Measurements from ENCODE around the gene PDAP1.
A peak's percentile ranks its signal among the peaks of the same experiment; 100 is the strongest.
"Not testable (repeated sequence)": the region's sequence is repeated elsewhere in the genome, so short reads cannot be mapped to it uniquely, and the experiment has no call there.

The PDAP1 gene

DNA sequence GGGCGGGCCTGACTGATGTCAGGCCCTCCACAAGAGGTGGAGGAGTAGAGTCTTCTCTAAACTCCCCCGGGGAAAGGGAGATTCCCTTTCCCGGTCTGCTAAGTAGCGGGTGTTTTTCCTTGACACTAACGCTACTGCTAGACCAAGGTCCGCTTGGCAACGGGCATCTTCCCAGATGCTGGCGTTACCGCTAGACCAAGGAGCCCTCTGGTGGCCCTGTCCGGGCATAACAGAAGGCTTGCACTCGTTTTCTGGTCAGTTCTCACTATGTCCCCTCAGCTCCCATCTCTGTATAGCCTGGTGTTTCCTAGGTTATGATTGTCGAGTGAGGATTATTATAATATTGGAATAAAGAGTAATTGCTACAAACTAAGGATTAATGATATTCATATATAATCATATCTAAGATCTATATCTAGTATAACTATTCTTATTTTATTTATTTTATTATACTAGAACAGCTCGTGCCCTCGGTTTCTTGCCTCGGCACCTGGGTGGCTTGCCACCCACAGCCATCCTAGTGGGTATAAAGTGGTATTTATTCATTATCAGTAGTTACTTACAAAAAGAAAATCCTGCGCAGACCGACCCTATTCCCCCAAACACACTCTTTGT lies 7.2 kb upstream of the PDAP1 start:
- Mint-ChIP-seq H3K4me1 (peaks cover 13% of the 10 kb centered on the region), H3K36me3 (peaks cover 62% of the 10 kb centered on the region)
- CTCF ChIA-PET, result interaction anchor here (0.7 to 1.3 kb wide), 3 partner anchors 9 to 144 kb away, joined by 3 to 4 read pairs (median 3); no protein-coding TSS in a partner anchor
- not testable (repeated sequence) for H3K4me3 Mint-ChIP-seq, H3K9me3 Mint-ChIP-seq, H3K27me3 Mint-ChIP-seq, H3K27ac Mint-ChIP-seq
- peak; percentile 41 for DNase-seq

DNA sequence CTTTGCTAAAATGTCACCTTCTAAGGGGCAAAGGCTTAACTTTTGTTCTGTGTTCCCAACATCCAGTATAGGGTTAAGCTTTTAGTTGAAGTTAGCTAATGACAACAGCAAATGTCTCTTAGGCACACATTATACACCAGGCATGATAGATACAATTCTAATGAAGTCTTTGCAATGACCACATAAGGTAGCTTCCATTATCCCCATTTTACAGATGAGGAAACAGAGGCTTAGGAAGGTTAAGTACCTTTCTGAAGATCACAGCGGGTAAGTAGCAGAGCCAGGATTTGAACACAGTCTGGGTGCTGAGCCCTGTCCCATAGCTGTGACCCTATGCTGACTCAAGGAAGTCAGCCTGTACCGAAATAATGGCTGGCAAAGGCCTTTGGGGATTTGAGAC lies 2.2 kb upstream of the PDAP1 start:
- peaks cover 42% of the 10 kb centered on the region for H3K4me1 Mint-ChIP-seq
- no peaks in the 10 kb centered on the region for H3K9me3 Mint-ChIP-seq
- CTCF ChIA-PET, result no interaction called here
- no peaks in the 10 kb centered on the region for H3K27me3 Mint-ChIP-seq
- peaks cover 42% of the 10 kb centered on the region for H3K36me3 Mint-ChIP-seq
- H3K27ac Mint-ChIP-seq, result peak overlapping the region; percentile 81
- H3K4me3 Mint-ChIP-seq, result peak overlapping the region; percentile 89
- DNase-seq, result no peak

DNA sequence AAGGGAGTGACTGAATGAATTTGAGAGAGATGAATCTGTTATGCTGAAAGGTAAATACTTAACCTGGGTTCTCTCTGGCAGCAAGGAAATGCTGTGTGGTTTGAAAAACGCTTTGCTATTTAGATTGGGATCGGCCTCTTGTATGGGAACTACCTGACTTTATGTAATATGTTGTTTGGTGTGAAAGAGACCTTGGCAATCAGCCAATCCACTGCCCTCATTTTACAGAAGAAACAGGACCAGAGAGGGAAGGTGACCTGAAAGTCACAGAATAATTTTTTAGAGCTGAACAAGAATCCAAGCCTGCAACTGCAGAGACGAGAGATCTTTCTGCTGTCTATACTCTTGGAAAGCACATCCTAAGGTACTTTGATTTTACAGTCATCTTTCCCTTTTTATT lies 1.4 kb upstream of the PDAP1 start:
- Mint-ChIP-seq H3K27me3 (no peaks in the 10 kb centered on the region), H3K36me3 (peaks cover 34% of the 10 kb centered on the region), H3K4me3 (peak overlapping the region; percentile 89), H3K27ac (peak overlapping the region; percentile 92), H3K9me3 (no peaks in the 10 kb centered on the region), H3K4me1 (peaks cover 46% of the 10 kb centered on the region)
- no peak for DNase-seq
- CTCF ChIA-PET, result no interaction called here

DNA sequence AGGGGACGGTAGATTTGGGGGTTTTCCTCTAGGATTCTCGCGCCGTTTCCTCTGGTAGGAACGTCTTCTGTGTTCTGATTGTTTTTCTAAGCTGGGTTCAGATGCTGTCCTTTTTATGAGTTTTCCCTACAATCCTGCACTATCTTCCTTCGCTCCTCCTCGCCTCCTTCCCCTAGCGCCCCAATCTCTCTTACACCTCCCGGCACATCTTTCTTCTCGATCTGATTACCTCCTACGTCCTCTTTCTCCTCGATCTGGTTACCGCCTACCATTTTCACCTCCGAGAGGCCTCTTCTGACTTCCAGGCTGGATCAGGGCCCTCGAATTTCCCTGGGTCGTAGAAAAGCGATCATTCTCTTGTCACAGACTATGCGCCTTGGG lies 785 bp upstream of the PDAP1 start:
- Mint-ChIP-seq H3K36me3 (peaks cover 31% of the 10 kb centered on the region), H3K4me1 (peaks cover 49% of the 10 kb centered on the region), H3K27me3 (no peaks in the 10 kb centered on the region), H3K4me3 (peak overlapping the region; percentile 89), H3K27ac (peak overlapping the region; percentile 92), H3K9me3 (no peaks in the 10 kb centered on the region)
- CTCF ChIA-PET, result no interaction called here
- no peak for DNase-seq

GRCh38 chr7:99407872-99408378 lies 472 bp downstream of the PDAP1 start:
- peak; percentile 55 for DNase-seq
- no peaks in the 10 kb centered on the region for H3K27me3 Mint-ChIP-seq
- H3K4me1 Mint-ChIP-seq, result peaks cover 48% of the 10 kb centered on the region
- H3K27ac Mint-ChIP-seq, result peak overlapping the region; percentile 92
- H3K4me3 Mint-ChIP-seq, result peak overlapping the region; percentile 89
- peaks cover 37% of the 10 kb centered on the region for H3K36me3 Mint-ChIP-seq
- CTCF ChIA-PET, result interaction anchor here (0.9 to 1.3 kb wide), 3 partner anchors 21 to 94 kb away, joined by 3 to 7 read pairs (median 3); no protein-coding TSS in a partner anchor
- H3K9me3 Mint-ChIP-seq, result no peaks in the 10 kb centered on the region

DNA sequence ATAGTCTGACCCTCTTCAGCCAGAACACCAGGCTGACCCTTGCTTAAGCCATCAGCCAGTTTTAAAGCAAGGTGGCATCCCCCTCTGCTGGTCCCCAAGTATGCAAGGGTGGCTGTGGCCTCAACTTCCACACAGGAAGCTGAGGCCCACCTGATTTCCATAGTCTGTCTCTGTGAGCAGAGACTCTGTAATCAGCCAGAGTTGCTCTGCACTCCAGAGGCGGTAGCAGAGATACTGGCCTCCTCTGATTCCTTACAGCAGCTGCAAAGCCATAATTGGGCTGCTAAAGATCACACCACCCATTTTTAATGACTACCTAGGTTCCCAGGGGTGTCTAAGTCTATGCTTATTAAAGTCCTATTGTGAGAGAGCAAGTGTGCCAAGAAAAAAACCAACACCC lies 1.8 kb downstream of the PDAP1 start:
- no peaks in the 10 kb centered on the region for H3K9me3 Mint-ChIP-seq
- H3K36me3 Mint-ChIP-seq, result peaks cover 34% of the 10 kb centered on the region
- peaks cover 46% of the 10 kb centered on the region for H3K4me1 Mint-ChIP-seq
- peak overlapping the region; percentile 89 for H3K4me3 Mint-ChIP-seq
- CTCF ChIA-PET, result interaction anchor here (0.8 to 1.1 kb wide), 3 partner anchors 9 to 29 kb away, joined by 3 to 4 read pairs (median 3); no protein-coding TSS in a partner anchor
- no peaks in the 10 kb centered on the region for H3K27me3 Mint-ChIP-seq
- no peak for DNase-seq
- peak overlapping the region; percentile 75 for H3K27ac Mint-ChIP-seq

- Mint-ChIP-seq H3K27ac (peak overlapping the region; percentile 75), H3K4me3 (no peak overlapping the region), H3K27me3 (no peaks in the 10 kb centered on the region), H3K36me3 (peaks cover 35% of the 10 kb centered on the region), H3K4me1 (peaks cover 32% of the 10 kb centered on the region), H3K9me3 (no peaks in the 10 kb centered on the region)
- CTCF ChIA-PET, result interaction anchor here (0.6 kb wide), 1 partner anchor 704 kb away, joined by 3 read pairs; no protein-coding TSS in a partner anchor
- DNase-seq, result no peak
Measured at GRCh38 chr7:99404977-99405320, 3.4 kb downstream of the PDAP1 start.

- DNase-seq, result no peak
- H3K9me3 Mint-ChIP-seq, result no peaks in the 10 kb centered on the region
- H3K4me1 Mint-ChIP-seq, result peaks cover 28% of the 10 kb centered on the region
- CTCF ChIA-PET, result interaction anchor here (1.4 kb wide), 1 partner anchor 9 kb away, joined by 4 read pairs; no protein-coding TSS in a partner anchor
- peaks cover 39% of the 10 kb centered on the region for H3K36me3 Mint-ChIP-seq
- no peak overlapping the region for H3K27ac Mint-ChIP-seq
- no peaks in the 10 kb centered on the region for H3K27me3 Mint-ChIP-seq
- no peak overlapping the region for H3K4me3 Mint-ChIP-seq
Measured at GRCh38 chr7:99404235-99404976, 4.0 kb downstream of the PDAP1 start.

DNA sequence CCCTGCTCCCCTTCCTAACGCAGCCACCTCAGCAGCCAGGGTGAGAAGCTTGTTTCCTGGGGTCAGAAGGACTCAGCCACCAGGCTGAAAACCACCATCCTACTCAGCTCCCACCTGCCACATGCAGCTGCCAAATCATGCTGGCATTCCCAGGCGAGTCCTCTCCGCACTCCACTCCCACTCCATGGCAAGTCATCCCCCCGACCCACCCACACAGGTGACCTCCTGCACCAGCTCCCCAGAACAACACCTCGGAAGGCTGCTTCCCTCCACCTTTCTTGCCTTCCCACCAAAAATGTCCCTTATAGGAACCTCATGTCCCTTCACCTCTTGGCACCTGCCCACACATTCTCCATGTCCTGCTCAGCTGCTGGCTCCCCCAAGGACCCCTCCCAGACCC lies 4.6 kb downstream of the PDAP1 start:
- Mint-ChIP-seq H3K4me1 (peaks cover 30% of the 10 kb centered on the region), H3K27me3 (no peaks in the 10 kb centered on the region), H3K4me3 (peak overlapping the region; percentile 18), H3K36me3 (peaks cover 41% of the 10 kb centered on the region), H3K9me3 (no peaks in the 10 kb centered on the region), H3K27ac (no peak overlapping the region)
- CTCF ChIA-PET, result interaction anchor here (1.4 kb wide), 1 partner anchor 9 kb away, joined by 4 read pairs; no protein-coding TSS in a partner anchor
- no peak for DNase-seq

DNA sequence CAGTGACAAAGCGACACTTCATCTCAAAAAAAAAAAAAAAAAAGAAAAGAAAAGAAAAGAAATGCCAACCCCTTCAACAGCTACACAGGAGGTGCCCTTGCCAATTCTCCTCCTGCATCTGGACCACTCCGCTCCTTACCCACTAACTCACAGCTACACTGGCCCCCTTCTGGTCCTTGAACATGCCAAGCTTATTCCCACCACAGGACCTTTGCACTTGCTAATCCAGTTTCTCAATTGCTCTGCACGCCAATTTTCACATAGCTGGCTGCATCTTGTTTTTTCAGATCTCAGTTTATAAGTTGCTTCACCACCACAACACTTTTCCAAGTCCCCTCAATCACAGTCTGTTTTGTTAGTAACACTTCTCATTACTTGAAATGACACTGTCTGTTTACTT lies 5.5 kb downstream of the PDAP1 start:
- Mint-ChIP-seq H3K4me3 (no peak overlapping the region), H3K4me1 (peaks cover 30% of the 10 kb centered on the region), H3K36me3 (peaks cover 47% of the 10 kb centered on the region), H3K27me3 (no peaks in the 10 kb centered on the region), H3K9me3 (no peaks in the 10 kb centered on the region), H3K27ac (peak overlapping the region; percentile 2)
- CTCF ChIA-PET, result interaction anchor here (0.5 kb wide), 1 partner anchor 475 kb away, joined by 3 read pairs; no protein-coding TSS in a partner anchor
- DNase-seq, result no peak

GRCh38 chr7:99399597-99399996 lies 8.8 kb downstream of the PDAP1 start:
- no peak for DNase-seq
- CTCF ChIA-PET, result interaction anchor here (3.1 kb wide), 1 partner anchor 34 kb away, joined by 12 read pairs; no protein-coding TSS in a partner anchor
- H3K27ac Mint-ChIP-seq, result peak overlapping the region; percentile 67
- H3K4me1 Mint-ChIP-seq, result peaks cover 6% of the 10 kb centered on the region
- peaks cover 58% of the 10 kb centered on the region for H3K36me3 Mint-ChIP-seq
- H3K9me3 Mint-ChIP-seq, result no peaks in the 10 kb centered on the region
- H3K27me3 Mint-ChIP-seq, result no peaks in the 10 kb centered on the region
- no peak overlapping the region for H3K4me3 Mint-ChIP-seq

- Mint-ChIP-seq H3K36me3 (peaks cover 59% of the 10 kb centered on the region), H3K4me1 (peaks cover 6% of the 10 kb centered on the region), H3K4me3 (peak overlapping the region; percentile 21), H3K27me3 (no peaks in the 10 kb centered on the region), H3K9me3 (no peaks in the 10 kb centered on the region), H3K27ac (peak overlapping the region; percentile 6)
- CTCF ChIA-PET, result interaction anchor here (3.1 kb wide), 1 partner anchor 33 kb away, joined by 12 read pairs; no protein-coding TSS in a partner anchor
- no peak for DNase-seq
Measured at GRCh38 chr7:99398891-99399445, 9.4 kb downstream of the PDAP1 start.

DNA sequence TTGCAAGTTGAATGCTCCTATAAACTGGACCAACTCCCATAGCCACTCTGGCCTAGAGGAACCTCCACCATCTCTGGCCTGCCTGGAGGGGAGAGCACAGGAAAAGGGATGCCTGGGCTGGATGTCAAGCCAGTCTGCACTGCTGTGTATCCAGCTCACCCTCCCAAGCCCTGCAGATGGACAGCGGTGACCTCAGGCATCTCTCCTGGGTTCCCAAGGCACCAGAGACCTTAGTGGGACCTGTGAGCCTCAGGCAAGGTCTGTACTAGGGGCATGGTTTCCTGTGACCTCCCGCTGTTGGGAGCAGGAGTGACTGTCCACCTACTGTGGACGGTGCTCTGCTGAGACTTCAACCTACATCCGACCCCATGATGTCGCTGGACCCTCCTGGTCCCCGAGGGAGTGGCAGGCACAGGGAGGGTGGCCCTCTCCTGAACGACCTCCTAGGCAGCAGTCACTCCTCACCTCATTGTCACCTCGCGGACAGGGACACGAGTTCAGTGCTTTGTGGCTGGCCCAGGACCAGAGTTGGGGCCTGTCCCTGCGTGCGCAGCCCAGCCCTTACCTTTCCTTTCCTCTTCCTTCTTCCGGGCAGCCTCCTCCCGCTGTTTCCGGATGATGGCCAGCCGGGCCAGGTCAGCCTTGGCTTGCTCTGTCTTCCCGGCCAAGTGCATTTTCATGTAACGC lies 11.0 kb downstream of the PDAP1 start:
- Mint-ChIP-seq H3K36me3 (peaks cover 61% of the 10 kb centered on the region), H3K27me3 (no peaks in the 10 kb centered on the region), H3K27ac (peak overlapping the region; percentile 40), H3K4me3 (no peak overlapping the region), H3K9me3 (no peaks in the 10 kb centered on the region), H3K4me1 (peaks cover 21% of the 10 kb centered on the region)
- DNase-seq, result no peak
- CTCF ChIA-PET, result no interaction called here

Measured in activated naive CD4-positive, alpha-beta T cell treated with anti-CD3 and anti-CD28 coated beads, Interleukin-2, amount 10 ng/mL, durations not matched to agents 7 days and 5 days (primary cell).